Spleen (tissue), 7 donors: Measurements from ENCODE around the gene MPZL3.

ENCODE experiments used
- CTCF ChIP-seq, 11 experiments: fragments of 200-600 bp in 7 of 11; fragments of 450-650 bp in 4 of 11; sonication (generic) in 4 of 11; IDR thresholded peaks in 8 of 11; conservative IDR thresholded peaks in 3 of 11; 1 replicate in 7 of 11; 2 replicates in 4 of 11; pipeline versions ENCODE4 v1.4.0 to v1.8.0; 2016 to 2021; ENCODE audit warnings: antibody characterized with exemption in 11 of 11, inconsistent platforms in 4 of 11, mild to moderate bottlenecking in 1 of 11
- POLR2A ChIP-seq, 3 donors: fragments of 450-650 bp; IDR thresholded peaks; one replicate each; pipeline ENCODE4 v1.5.1; 2017; ENCODE audit warnings: antibody characterized with exemption in 3 of 3, mild to moderate bottlenecking in 1 of 3
- donor health status: DM: no; HTN: no; CAD: no; lungs with moderate emphysema.
- donor health status: DM: no; HTN: no; CAD: no.
- donor health status: DM: no; HTN: no; CAD: no.

DNA sequence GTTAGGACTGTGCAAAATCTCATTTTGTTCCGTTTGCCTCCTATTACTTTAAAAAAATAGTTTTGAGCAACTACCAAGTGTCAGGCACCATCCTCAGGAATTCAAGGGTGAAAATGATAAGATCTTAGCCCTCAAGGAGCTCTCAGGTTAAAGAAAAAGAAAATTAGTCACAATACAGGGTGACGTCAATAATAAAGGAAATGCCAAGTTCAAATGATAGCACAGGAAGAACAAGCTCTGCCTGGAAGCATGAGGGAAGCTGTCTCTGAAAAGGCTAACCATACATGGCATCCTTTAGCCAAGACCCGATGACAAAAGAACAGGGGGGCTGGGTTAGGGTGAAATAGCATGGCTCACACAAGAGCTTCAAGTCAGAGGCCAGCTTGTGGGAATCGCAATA lies 23.0 kb upstream of the MPZL3 start:
- no peak for TF ChIP-seq POLR2A (IDR thresholded peaks at IDR 0.05)
- no peak for TF ChIP-seq CTCF (IDR thresholded peaks at IDR 0.05 in 8 of 11, conservative IDR thresholded peaks at IDR 0.05 in 3 of 11)
